Lower leg skin (tissue), 3 donors: ENCODE data around the gene JPH4.

Experiments used
- CTCF ChIP-seq, 3 donors: fragments of 450-650 bp; IDR thresholded peaks; one replicate each; pipeline ENCODE4 v1.5.1; 2016; ENCODE audit warnings: antibody characterized with exemption in 3 of 3, mild to moderate bottlenecking in 3 of 3, moderate library complexity in 2 of 3
- POLR2A ChIP-seq, 2 donors: fragments of 450-650 bp; IDR thresholded peaks; one replicate each; pipeline ENCODE4 v1.6.1; 2016 to 2017; ENCODE audit warnings: antibody characterized with exemption in 2 of 2, mild to moderate bottlenecking in 1 of 2, moderate library complexity in 1 of 2

- TF ChIP-seq CTCF (IDR thresholded peaks at IDR 0.05): no peak
- TF ChIP-seq POLR2A (IDR thresholded peaks at IDR 0.05): no peak
Observed at GRCh38 chr14:23564181-23564812, 14.3 kb downstream of the JPH4 start.
